ENCODE measurements around the gene SLC22A23.

SLC22A23 gene

GRCh38 chr6:3289664-3290055 lies 167.2 kb downstream of the SLC22A23 start:
- H3K27me3 ChIP-seq (ENCODE audit: control insufficient read depth in 2 of 2, insufficient read depth in 2 of 2, low read length in 2 of 2) = no peaks in the 10 kb centered on the region
- no peak overlapping the region for H3K27ac ChIP-seq (ENCODE audit: low read depth in 2 of 2, low read length in 2 of 2)
- peaks cover 52 to 53% of the 10 kb centered on the region in 2 donors for H3K36me3 ChIP-seq (ENCODE audit: control insufficient read depth in 2 of 2, insufficient read depth in 2 of 2, low read length in 2 of 2)
- no peaks in the 10 kb centered on the region for H3K9me3 ChIP-seq (ENCODE audit: control insufficient read depth in 2 of 2, low read length in 2 of 2)
- H3K4me3 ChIP-seq (ENCODE audit: low read length in 2 of 2) = no peak overlapping the region
- no peak overlapping the region for H3K9ac ChIP-seq (ENCODE audit: low read depth in 1 of 2, low read length in 2 of 2)
- no peaks in the 10 kb centered on the region for H3K4me1 ChIP-seq (ENCODE audit: control insufficient read depth in 2 of 2, insufficient read depth in 2 of 2, low read length in 2 of 2)

DNA sequence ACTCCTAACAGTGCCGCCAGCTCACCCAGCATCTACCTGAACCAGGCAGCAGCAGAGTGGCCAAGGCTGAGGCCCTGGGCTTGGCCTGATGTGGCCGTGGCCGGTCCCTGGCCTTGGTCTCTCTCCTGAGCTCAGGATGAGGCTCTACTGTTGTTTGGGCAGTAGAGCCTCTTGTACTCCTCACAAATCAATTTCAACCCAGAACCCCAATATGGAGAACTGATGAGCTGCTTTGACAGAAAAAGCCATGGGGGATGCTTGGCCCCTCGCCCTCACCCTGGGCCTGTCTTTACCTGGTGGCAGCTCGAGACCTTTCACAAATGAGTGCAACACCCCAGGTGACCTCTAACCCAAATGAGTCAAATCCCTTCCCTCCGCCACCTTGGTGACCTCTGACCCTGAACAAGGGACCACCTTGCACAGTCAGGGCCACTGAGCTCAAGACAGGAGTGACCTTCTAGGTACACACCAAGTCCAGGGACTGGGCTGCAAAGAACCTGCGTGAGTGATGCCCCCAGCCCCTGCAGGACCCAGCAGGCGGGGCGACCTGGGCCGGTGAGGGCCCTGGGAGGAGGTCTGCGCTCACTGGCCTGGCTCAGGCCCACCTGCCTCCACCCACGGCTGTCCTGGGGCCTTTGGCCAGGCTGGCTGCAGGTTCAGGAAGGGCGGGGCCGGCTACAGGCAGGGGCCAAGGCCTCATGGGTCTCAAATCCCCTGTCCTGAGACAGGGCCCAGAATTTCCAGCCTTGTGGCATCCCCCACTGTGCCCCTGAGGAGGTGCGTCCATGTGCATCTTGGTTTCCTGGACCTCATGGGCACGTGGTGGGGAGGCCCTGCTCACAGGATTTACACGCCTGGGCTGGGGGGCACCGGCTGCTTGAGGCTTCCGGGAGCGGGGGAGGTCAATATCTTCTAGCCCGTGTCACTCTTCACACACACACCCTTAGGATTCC lies 167.9 kb downstream of the SLC22A23 start:
- Histone ChIP-seq H3K9ac (ENCODE audit: low read depth in 1 of 2, low read length in 2 of 2) (no peak overlapping the region), H3K4me3 (ENCODE audit: low read length in 2 of 2) (no peak overlapping the region), H3K27ac (ENCODE audit: low read depth in 2 of 2, low read length in 2 of 2) (no peak overlapping the region), H3K9me3 (ENCODE audit: control insufficient read depth in 2 of 2, low read length in 2 of 2) (no peaks in the 10 kb centered on the region), H3K36me3 (ENCODE audit: control insufficient read depth in 2 of 2, insufficient read depth in 2 of 2, low read length in 2 of 2) (peaks cover 51 to 56% of the 10 kb centered on the region in 2 donors), H3K4me1 (ENCODE audit: control insufficient read depth in 2 of 2, insufficient read depth in 2 of 2, low read length in 2 of 2) (no peaks in the 10 kb centered on the region), H3K27me3 (ENCODE audit: control insufficient read depth in 2 of 2, insufficient read depth in 2 of 2, low read length in 2 of 2) (no peaks in the 10 kb centered on the region)

GRCh38 chr6:3287976-3288707 lies 168.7 kb downstream of the SLC22A23 start:
- H3K9me3 ChIP-seq (ENCODE audit: control insufficient read depth in 2 of 2, low read length in 2 of 2) = no peaks in the 10 kb centered on the region
- peaks cover 50 to 58% of the 10 kb centered on the region in 2 donors for H3K36me3 ChIP-seq (ENCODE audit: control insufficient read depth in 2 of 2, insufficient read depth in 2 of 2, low read length in 2 of 2)
- H3K4me1 ChIP-seq (ENCODE audit: control insufficient read depth in 2 of 2, insufficient read depth in 2 of 2, low read length in 2 of 2) = no peaks in the 10 kb centered on the region
- no peaks in the 10 kb centered on the region for H3K27me3 ChIP-seq (ENCODE audit: control insufficient read depth in 2 of 2, insufficient read depth in 2 of 2, low read length in 2 of 2)
- H3K27ac ChIP-seq (ENCODE audit: low read depth in 2 of 2, low read length in 2 of 2) = no peak overlapping the region
- H3K9ac ChIP-seq (ENCODE audit: low read depth in 1 of 2, low read length in 2 of 2) = peak overlapping the region in 1 of 2 donors; percentile 24
- H3K4me3 ChIP-seq (ENCODE audit: low read length in 2 of 2) = no peak overlapping the region

- H3K4me1 ChIP-seq (ENCODE audit: control insufficient read depth in 2 of 2, insufficient read depth in 2 of 2, low read length in 2 of 2) = no peaks in the 10 kb centered on the region
- H3K27me3 ChIP-seq (ENCODE audit: control insufficient read depth in 2 of 2, insufficient read depth in 2 of 2, low read length in 2 of 2) = no peaks in the 10 kb centered on the region
- no peaks in the 10 kb centered on the region for H3K9me3 ChIP-seq (ENCODE audit: control insufficient read depth in 2 of 2, low read length in 2 of 2)
- no peak overlapping the region for H3K9ac ChIP-seq (ENCODE audit: low read depth in 1 of 2, low read length in 2 of 2)
- H3K4me3 ChIP-seq (ENCODE audit: low read length in 2 of 2) = no peak overlapping the region
- H3K27ac ChIP-seq (ENCODE audit: low read depth in 2 of 2, low read length in 2 of 2) = no peak overlapping the region
- peaks cover 49 to 57% of the 10 kb centered on the region in 2 donors for H3K36me3 ChIP-seq (ENCODE audit: control insufficient read depth in 2 of 2, insufficient read depth in 2 of 2, low read length in 2 of 2)
Observed at GRCh38 chr6:3287308-3287707, 169.5 kb downstream of the SLC22A23 start.

DNA sequence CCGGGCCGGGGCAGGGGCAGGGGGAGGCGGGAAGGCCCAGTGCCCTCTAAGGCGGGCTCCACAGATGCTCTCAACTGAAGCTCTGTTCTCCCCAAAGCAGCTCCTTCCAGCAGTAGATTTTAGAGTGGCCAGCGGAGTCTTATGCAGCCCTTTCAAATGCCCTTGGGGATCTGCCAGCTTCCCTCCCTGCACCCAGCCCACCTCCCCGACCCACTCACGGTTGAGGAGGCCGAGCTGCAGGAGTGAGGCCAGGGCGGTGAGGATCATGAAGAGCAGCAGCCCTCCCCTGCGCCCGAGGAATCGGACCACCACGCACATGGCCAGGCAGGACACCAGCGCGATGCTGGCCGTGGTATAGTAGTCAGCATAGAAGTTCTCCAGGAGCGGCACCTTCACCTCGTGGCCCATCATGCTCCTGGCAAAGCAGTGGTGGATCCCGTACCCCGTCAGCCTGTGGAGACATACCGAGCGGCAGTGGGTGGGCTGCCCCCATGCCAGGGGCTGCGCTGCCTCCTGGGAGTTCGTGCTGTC lies 170.1 kb downstream of the SLC22A23 start:
- H3K36me3 ChIP-seq (ENCODE audit: control insufficient read depth in 2 of 2, insufficient read depth in 2 of 2, low read length in 2 of 2) = peaks cover 49 to 60% of the 10 kb centered on the region in 2 donors
- no peaks in the 10 kb centered on the region for H3K27me3 ChIP-seq (ENCODE audit: control insufficient read depth in 2 of 2, insufficient read depth in 2 of 2, low read length in 2 of 2)
- H3K9ac ChIP-seq (ENCODE audit: low read depth in 1 of 2, low read length in 2 of 2) = no peak overlapping the region
- no peak overlapping the region for H3K4me3 ChIP-seq (ENCODE audit: low read length in 2 of 2)
- no peaks in the 10 kb centered on the region for H3K9me3 ChIP-seq (ENCODE audit: control insufficient read depth in 2 of 2, low read length in 2 of 2)
- no peak overlapping the region for H3K27ac ChIP-seq (ENCODE audit: low read depth in 2 of 2, low read length in 2 of 2)
- H3K4me1 ChIP-seq (ENCODE audit: control insufficient read depth in 2 of 2, insufficient read depth in 2 of 2, low read length in 2 of 2) = no peaks in the 10 kb centered on the region

- H3K27me3 ChIP-seq (ENCODE audit: control insufficient read depth in 2 of 2, insufficient read depth in 2 of 2, low read length in 2 of 2) = no peaks in the 10 kb centered on the region
- no peaks in the 10 kb centered on the region for H3K4me1 ChIP-seq (ENCODE audit: control insufficient read depth in 2 of 2, insufficient read depth in 2 of 2, low read length in 2 of 2)
- no peak overlapping the region for H3K27ac ChIP-seq (ENCODE audit: low read depth in 2 of 2, low read length in 2 of 2)
- no peak overlapping the region for H3K9ac ChIP-seq (ENCODE audit: low read depth in 1 of 2, low read length in 2 of 2)
- no peaks in the 10 kb centered on the region for H3K9me3 ChIP-seq (ENCODE audit: control insufficient read depth in 2 of 2, low read length in 2 of 2)
- no peak overlapping the region for H3K4me3 ChIP-seq (ENCODE audit: low read length in 2 of 2)
- peaks cover 45 to 55% of the 10 kb centered on the region in 2 donors for H3K36me3 ChIP-seq (ENCODE audit: control insufficient read depth in 2 of 2, insufficient read depth in 2 of 2, low read length in 2 of 2)
Observed at GRCh38 chr6:3285732-3286131, 171.1 kb downstream of the SLC22A23 start.

DNA sequence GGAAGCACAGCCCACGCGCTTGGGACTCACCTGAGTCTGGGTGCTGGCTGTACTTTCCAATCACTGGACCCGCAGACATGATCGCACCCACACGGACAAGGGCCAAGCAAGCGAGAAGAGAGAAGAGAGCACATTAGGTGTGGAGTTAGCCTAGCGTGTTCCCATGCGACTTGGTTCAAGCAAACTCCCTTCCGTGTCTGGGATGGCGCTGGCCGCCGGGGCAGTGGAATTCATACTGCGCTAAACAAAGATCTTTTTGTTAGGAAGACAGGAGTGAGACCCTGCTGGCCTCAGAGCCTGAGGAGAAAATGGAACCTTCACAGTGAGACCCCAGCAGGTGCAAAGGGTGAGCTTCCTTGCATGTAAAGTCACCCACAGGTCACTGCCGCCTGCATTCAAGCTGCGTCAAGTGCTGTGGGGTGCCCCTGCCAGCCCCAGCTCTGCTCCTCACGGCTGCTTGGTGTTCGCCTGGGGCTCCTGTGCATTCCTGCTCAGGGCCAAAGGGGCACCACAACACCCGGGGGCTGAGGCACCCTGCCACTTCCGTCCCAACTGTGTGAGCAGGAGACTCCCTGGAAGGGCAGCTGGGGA lies 171.7 kb downstream of the SLC22A23 start:
- Histone ChIP-seq H3K9ac (ENCODE audit: low read depth in 1 of 2, low read length in 2 of 2) (no peak overlapping the region), H3K36me3 (ENCODE audit: control insufficient read depth in 2 of 2, insufficient read depth in 2 of 2, low read length in 2 of 2) (peaks cover 40 to 51% of the 10 kb centered on the region in 2 donors), H3K27ac (ENCODE audit: low read depth in 2 of 2, low read length in 2 of 2) (no peak overlapping the region), H3K4me3 (ENCODE audit: low read length in 2 of 2) (no peak overlapping the region), H3K4me1 (ENCODE audit: control insufficient read depth in 2 of 2, insufficient read depth in 2 of 2, low read length in 2 of 2) (no peaks in the 10 kb centered on the region), H3K27me3 (ENCODE audit: control insufficient read depth in 2 of 2, insufficient read depth in 2 of 2, low read length in 2 of 2) (no peaks in the 10 kb centered on the region), H3K9me3 (ENCODE audit: control insufficient read depth in 2 of 2, low read length in 2 of 2) (no peaks in the 10 kb centered on the region)

DNA sequence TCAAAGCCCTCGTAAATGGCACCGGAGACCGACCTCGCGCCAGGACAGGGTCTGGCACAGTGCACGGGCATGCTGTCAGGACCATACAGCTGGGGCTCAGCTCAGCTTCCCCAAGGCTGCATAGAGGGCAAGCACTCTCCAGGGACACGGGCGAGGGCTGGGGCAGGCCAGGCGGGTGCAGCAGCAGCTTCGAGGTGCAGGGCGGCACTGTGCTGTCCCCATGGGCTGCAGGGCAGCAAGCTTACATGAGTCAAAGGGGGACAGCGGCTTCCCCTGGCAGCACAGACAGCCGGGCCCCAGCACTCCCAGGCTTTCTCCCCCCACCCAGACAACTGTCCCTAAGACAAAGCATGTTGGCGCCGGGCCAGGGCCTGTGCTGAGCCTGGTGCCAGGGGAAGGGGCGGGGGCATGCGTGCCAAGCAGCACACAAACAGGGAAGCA lies 172.4 kb downstream of the SLC22A23 start:
- no peak overlapping the region for H3K27ac ChIP-seq (ENCODE audit: low read depth in 2 of 2, low read length in 2 of 2)
- no peaks in the 10 kb centered on the region for H3K9me3 ChIP-seq (ENCODE audit: control insufficient read depth in 2 of 2, low read length in 2 of 2)
- H3K27me3 ChIP-seq (ENCODE audit: control insufficient read depth in 2 of 2, insufficient read depth in 2 of 2, low read length in 2 of 2) = no peaks in the 10 kb centered on the region
- no peak overlapping the region for H3K9ac ChIP-seq (ENCODE audit: low read depth in 1 of 2, low read length in 2 of 2)
- H3K4me3 ChIP-seq (ENCODE audit: low read length in 2 of 2) = no peak overlapping the region
- H3K4me1 ChIP-seq (ENCODE audit: control insufficient read depth in 2 of 2, insufficient read depth in 2 of 2, low read length in 2 of 2) = no peaks in the 10 kb centered on the region
- H3K36me3 ChIP-seq (ENCODE audit: control insufficient read depth in 2 of 2, insufficient read depth in 2 of 2, low read length in 2 of 2) = peaks cover 40 to 50% of the 10 kb centered on the region in 2 donors

- Histone ChIP-seq H3K9me3 (ENCODE audit: control insufficient read depth in 2 of 2, low read length in 2 of 2) (no peaks in the 10 kb centered on the region), H3K27ac (ENCODE audit: low read depth in 2 of 2, low read length in 2 of 2) (no peak overlapping the region), H3K9ac (ENCODE audit: low read depth in 1 of 2, low read length in 2 of 2) (no peak overlapping the region), H3K27me3 (ENCODE audit: control insufficient read depth in 2 of 2, insufficient read depth in 2 of 2, low read length in 2 of 2) (no peaks in the 10 kb centered on the region), H3K4me3 (ENCODE audit: low read length in 2 of 2) (no peak overlapping the region), H3K4me1 (ENCODE audit: control insufficient read depth in 2 of 2, insufficient read depth in 2 of 2, low read length in 2 of 2) (no peaks in the 10 kb centered on the region), H3K36me3 (ENCODE audit: control insufficient read depth in 2 of 2, insufficient read depth in 2 of 2, low read length in 2 of 2) (peaks cover 37 to 46% of the 10 kb centered on the region in 2 donors)
Observed at GRCh38 chr6:3283641-3284435, 173.0 kb downstream of the SLC22A23 start.

Data from mucosa of rectum (tissue), 2 donors.